Stimulated activated CD8-positive, alpha-beta memory T cell treated with anti-CD3 and anti-CD28 coated beads, Interleukin-12 subunit alpha, Interleukin-12 subunit beta, amount 100 ng/mL, for 24 hours (primary cell): ENCODE data around the gene ZIM2.
"Not testable (repeated sequence)": the region's sequence is repeated elsewhere in the genome, so short reads cannot be mapped to it uniquely, and the experiment has no call there.

Experiments used
- DNase-seq: peaks from one replicate; pipeline ENCODE4 v3.0.0-alpha.2; 2020; ENCODE audit errors: extremely low read depth

The ZIM2 gene

DNA sequence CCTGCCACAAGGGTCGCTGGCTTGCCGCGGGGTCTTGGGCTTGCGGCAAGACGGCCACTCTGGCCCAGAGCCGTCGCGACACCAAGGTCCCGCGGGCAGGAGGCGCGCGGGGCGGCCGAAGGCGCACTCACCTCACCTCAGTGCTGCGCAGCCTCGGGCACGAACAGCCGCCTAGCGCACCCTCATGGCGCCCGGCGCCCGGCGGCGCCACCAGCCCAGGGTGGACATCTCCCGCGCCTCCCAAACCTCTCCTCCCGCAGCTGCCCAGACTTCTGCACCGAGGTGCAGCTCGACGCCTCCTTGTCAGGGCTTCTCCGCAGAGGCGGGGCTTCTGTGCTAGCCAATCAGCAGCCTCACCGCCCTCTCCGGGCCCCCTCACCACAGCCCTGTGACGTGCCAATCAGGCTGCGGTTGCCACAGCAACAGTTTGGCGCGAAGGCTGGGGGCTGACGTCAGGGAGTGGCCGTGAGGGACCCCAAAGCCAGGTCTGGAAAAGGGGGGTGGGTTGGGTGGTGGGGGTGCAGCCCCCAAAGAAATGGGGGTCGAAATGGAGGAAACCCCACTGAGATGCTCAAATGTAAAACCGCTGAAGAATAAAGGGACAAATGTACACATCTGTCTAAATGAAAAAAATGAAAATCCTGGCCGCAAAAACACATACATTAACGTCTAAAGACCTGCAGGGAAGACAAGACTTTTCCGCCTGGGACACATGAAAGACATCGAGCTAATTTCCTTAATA is at the start of gene ZIM2, which contains the start of gene PEG3:
TSS of gene ZIM2 (minus strand) at position 276 of the 742 bp plus-strand sequence. CDS start 16,449 bp downstream, outside the sequence.
TSS of gene PEG3 (minus strand) at position 276 of the 742 bp plus-strand sequence. CDS start 16,071 bp downstream, outside the sequence.
- no peak for DNase-seq

DNA sequence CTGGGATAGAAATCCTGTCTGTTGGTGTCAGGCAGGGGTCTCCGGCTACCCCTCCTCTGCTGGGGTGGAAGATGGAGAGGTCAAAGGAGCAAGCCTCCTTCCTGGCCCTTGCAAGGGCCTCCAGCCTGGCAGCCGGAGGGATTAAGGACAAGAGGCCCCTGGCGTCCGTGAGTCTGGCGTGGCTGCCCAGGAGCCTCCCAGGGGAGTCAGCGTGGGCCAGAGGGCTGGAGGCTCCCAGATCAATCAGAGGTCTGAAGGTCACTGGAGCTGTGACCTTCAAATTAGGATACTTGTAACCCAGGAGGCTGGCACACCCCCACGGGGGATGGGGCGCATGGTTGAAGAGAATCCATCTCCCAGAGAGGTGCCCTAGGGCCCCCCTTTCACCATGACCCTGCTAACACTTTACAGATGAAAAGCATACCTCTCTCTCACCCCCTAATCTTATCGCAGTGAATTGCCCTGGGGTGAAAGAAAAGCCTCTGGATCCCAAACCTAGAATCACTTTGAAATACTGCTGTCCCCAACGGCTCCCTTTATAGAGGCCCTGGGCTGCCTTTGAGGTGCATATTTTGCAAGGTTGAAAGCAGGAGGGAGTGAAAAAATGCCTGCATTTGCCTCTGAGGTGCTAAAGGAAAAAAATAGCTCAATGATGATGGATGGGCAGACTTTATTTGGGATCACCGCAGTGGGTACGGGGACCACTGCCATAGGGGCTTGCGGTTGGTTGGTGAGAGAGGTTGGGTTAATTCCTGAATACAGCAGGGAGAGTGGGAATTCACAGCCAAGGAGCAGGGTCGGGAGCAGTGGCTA is 44.9 kb upstream of the ZIM2 start:
- DNase-seq, result no peak

DNA sequence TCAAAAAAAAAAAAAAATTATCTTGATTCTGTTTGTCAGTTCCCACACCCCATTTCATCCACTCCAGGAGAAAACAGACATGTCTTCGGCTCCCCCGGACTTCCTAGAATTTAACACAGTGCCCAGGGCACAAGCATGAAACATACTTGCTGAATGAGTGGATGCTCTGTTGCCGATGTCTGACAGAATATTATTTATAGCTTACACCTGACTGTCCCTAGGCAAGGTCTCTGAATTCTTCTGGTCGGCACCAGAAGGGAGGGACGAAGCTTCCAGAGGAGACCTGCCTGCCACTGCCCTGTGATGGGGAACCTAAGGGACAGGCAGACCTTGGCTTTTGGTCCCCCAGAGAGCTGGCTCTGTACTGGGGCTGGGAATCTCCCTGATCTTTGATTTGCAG is 43.9 kb upstream of the ZIM2 start:
- no peak for DNase-seq

DNA sequence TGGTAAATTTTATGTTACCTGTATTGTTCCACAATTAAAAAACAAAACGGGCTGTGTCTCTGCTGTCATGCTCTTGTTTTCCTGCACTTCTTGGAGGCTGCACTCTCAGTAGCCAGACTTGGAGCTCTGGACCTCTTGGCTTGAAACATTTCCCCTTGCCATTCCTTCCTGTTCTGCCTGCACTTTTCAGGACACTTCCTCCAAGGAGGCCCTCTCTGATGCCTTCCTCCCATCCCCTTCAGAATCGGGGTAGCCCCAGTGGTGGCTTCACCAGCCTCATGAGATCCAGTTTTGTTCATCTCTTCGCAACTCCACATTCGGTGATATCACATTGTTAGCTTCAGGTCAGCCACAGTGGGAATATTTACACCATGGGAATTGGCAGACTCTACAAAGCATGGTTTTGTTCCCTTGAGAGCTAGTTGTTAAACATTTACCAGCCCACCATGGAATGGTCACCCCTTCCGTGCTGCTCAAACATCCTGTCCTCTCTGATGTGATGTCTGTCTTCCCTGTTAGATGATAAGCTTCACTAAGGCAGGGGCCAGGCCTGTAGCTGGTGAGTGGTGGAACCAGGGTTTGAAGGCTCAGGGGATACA is 40.2 kb upstream of the ZIM2 start:
- DNase-seq, result no peak

- DNase-seq, result no peak
Observed at GRCh38 chr19:56877069-56877715, 36.7 kb upstream of the ZIM2 start.

DNA sequence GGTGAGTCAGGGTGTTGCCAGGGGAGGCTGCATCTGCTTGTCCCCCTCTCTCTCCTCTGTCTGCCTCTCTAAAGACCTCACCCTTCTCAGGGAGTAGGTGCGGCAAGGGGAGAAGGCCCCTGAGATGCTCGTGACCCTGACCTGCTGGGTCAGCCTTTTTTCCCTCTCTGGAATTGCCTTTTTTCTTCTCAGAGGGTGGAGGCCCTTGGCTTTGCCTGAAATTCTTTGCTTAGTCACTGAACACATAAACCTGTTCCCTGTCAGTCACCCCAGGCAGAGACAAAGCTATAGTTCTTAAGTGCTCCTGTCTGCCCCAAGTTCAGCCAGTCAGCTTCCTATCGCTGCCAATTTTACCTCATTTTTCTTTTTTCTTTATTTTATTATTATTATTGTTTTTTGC is 35.2 kb upstream of the ZIM2 start:
- DNase-seq, result no peak

GRCh38 chr19:56874530-56874929 is 34.0 kb upstream of the ZIM2 start:
- DNase-seq, result no peak

- DNase-seq, result no peak
Observed at GRCh38 chr19:56873493-56873892, 33.0 kb upstream of the ZIM2 start.

GRCh38 chr19:56869886-56870285 is 29.4 kb upstream of the ZIM2 start:
- DNase-seq, result no peak

GRCh38 chr19:56868446-56868845 is 27.9 kb upstream of the ZIM2 start:
- no peak for DNase-seq

DNA sequence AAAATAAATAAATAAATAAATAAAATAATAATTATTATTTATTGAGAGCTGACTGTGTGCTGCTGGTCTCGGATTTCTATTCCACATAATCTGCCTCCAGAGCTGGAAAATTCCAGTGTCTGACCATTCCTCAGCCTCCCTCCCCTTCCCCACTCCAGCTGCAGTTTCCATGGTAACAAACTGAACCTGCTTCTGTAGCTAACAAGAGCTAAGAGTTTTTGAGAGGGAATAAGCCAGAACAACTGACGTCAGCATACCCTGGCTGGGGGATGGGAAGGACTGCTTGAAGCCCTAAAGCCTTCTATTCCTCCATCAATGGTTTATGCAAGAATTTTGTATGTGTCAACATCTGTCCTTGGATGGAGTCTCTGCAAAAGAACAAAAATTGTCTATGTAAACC is 26.0 kb upstream of the ZIM2 start:
- DNase-seq, result no peak

GRCh38 chr19:56864443-56865125 is 24.1 kb upstream of the ZIM2 start:
- no peak for DNase-seq

DNA sequence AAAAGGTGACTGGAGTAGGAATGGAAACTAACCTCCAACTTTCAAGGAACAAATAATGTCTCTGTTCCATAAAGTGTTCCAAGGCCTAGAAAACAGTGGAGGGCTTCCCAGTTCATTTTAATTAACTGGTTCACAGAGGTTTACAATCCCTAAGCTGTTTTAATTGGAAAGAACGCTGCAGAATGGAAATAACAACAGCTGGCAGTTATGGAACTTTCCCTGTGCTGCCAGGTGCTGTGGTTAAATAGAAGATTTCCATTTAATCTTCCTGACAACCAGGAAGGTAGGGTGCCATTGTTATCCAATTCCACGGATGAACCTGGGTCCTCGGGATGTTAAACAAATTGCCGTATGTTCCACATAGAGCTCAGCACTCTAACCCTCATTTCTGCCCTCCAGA is 22.2 kb upstream of the ZIM2 start:
- no peak for DNase-seq

DNA sequence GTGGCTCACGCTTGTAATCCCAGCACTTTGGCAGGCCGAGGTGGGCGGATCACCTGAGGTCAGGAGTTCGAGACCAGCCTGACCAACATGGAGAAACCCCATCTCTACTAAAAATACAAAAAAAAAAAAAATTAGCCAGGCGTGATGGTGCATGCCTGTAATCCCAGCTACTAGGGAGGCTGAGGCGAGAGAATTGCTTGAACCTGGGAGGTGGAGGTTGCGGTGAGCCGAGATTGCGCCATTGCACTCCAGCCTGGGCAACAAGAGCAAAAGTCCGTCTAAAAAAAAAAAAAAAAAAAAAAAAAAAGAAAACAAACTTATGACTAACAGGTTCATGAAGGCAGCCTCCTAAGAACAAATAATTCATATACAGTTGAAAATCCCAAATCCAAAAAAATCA is 19.9 kb upstream of the ZIM2 start:
- DNase-seq, result not testable (repeated sequence)

GRCh38 chr19:56858026-56858425 is 17.5 kb upstream of the ZIM2 start:
- DNase-seq, result no peak

GRCh38 chr19:56856822-56857221 is 16.3 kb upstream of the ZIM2 start:
- DNase-seq, result no peak

GRCh38 chr19:56852361-56852760 is 11.8 kb upstream of the ZIM2 start:
- DNase-seq, result not testable (repeated sequence)

DNA sequence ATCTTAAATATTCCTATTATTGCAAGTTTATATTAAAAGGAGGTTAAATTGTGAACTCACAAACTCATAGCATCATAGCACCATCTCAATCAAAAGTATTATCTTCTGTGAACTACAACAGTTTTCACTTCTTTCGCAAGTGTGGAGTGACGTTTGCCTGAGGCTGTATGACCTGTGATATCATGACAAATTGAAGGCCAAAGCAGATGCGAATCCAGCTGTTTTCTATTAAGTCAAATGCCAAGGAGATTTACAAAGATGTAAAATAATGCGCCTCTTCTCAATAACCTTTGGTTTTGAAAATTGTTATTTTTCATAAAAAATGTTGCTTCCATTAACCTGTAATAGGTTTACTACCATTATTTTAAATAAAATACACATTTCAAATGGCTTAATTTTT is 7.6 kb upstream of the ZIM2 start:
- no peak for DNase-seq

- no peak for DNase-seq
Observed at GRCh38 chr19:56842412-56842811, 1.9 kb upstream of the ZIM2 start.

DNA sequence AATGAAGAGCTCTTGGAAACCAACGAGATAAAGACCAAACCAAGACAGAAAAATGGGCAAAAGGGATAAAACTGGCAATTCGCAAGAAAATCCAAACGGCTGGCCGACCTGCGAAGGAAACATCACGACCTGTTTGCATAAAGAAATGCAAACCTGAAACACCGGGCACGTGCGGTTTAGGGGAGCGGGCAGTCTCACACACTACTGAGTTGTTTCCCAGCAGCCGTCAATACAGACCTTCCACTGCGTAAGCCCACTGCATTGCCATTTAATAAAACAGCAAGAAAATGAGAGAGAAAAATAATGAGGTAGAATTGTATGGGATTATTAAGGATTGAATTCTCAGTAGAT is 642 bp upstream of the ZIM2 start:
- DNase-seq, result no peak

- no peak for DNase-seq
Observed at GRCh38 chr19:56839652-56840450, 675 bp downstream of the ZIM2 start.
